Stimulated activated naive CD8-positive, alpha-beta T cell treated with anti-CD3 and anti-CD28 coated beads, Interleukin-15, Interleukin-2, amounts not matched to agents 100 ng/mL and 50 ng/mL, for 24 hours (primary cell): ENCODE measurements around the gene AEBP2.

Experiments used
- H3K27ac Mint-ChIP-seq: one replicate; pipeline ENCODE4 v1.8.0; 2021; ENCODE audit warnings: mild to moderate bottlenecking, mixed read lengths
- H3K27me3 Mint-ChIP-seq: one replicate; pipeline ENCODE4 v1.8.0; 2021; ENCODE audit warnings: mixed read lengths
- H3K36me3 Mint-ChIP-seq: one replicate; pipeline ENCODE4 v1.8.0; 2021; ENCODE audit warnings: low read depth, mixed read lengths
- H3K4me1 Mint-ChIP-seq: one replicate; pipeline ENCODE4 v1.8.0; 2021; ENCODE audit warnings: low read depth, mixed read lengths
- H3K4me3 Mint-ChIP-seq: one replicate; pipeline ENCODE4 v1.8.0; 2021; ENCODE audit warnings: mild to moderate bottlenecking, mixed read lengths
- H3K9me3 Mint-ChIP-seq: one replicate; pipeline ENCODE4 v1.8.0; 2021; ENCODE audit warnings: mixed read lengths

The AEBP2 gene

DNA sequence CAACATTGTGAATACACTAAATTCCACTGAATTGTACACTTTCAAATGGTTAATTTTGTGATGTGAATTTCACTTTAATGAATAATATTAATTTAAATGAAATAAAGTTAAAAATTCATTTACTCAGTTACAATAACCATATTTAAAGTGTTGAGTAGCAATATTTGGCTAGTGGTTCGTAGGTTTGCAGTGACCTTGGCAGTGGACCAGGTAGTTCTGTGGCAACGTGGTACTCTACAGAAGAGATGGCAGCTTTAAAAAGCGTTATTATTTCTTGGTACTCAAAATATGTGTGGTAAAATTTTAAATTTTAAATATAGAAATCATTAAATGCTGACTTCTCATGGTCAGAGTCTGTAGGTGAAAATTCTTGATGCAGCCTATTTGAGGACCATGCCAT is 51.6 kb downstream of the AEBP2 start:
- peaks cover 49% of the 10 kb centered on the region for H3K4me1 Mint-ChIP-seq
- no peaks in the 10 kb centered on the region for H3K27me3 Mint-ChIP-seq
- no peaks in the 10 kb centered on the region for H3K9me3 Mint-ChIP-seq
- H3K27ac Mint-ChIP-seq = no peak overlapping the region
- H3K36me3 Mint-ChIP-seq = peaks cover 55% of the 10 kb centered on the region
- H3K4me3 Mint-ChIP-seq = no peak overlapping the region

DNA sequence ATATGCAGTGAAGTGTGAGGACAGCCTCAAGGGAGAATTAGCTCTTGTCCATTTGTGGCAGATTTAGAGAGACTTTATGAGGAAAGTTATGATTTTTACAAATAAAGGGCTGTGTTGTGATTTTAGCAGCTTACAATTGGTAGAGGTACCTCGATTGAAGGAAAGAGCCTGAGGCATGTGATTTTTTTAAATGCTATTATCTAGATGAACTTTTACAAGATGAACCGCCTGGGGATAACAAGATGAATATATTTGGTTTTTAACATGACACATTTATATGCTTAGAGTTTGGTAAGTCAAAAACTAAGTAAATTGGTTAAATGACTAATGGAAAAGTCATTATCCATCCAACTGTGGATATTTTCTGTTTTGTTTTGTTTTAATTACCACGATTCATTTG is 52.6 kb downstream of the AEBP2 start:
- Mint-ChIP-seq H3K27ac (peak overlapping the region; percentile 60), H3K4me1 (peaks cover 43% of the 10 kb centered on the region), H3K4me3 (no peak overlapping the region), H3K36me3 (peaks cover 52% of the 10 kb centered on the region), H3K27me3 (no peaks in the 10 kb centered on the region), H3K9me3 (no peaks in the 10 kb centered on the region)

DNA sequence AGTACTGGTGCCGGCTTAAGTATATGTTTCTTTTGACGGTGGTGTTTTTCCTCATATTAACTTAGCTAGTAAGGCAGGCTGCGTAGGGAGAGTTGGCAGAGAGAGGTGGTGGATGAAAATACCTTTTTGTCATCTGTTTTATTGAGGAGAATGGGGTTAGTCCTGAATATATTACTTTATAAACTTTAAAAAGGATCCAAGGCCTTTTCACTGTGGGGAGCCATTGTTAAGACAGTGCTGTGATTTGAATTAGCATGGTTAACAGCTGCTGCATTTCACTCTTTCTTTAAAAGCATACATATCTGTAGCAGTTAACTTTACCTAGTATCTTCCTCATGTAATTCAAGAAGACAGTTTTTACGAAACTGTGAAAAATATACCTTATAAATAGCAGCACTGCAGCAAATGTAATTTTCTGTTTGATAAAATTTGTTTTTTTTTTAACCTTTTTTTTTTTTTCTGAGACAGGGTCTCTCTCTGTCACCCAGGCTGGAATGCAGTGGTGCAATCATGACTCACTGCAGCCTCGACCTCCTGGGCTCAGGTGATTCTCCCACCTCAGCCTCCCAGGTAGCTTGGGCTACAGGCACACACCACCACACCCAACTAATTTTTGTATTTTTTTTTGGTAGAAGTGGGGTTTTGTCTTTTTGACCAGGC is 57.1 kb downstream of the AEBP2 start:
- H3K27ac Mint-ChIP-seq = no peak overlapping the region
- H3K4me3 Mint-ChIP-seq = no peak overlapping the region
- no peaks in the 10 kb centered on the region for H3K27me3 Mint-ChIP-seq

DNA sequence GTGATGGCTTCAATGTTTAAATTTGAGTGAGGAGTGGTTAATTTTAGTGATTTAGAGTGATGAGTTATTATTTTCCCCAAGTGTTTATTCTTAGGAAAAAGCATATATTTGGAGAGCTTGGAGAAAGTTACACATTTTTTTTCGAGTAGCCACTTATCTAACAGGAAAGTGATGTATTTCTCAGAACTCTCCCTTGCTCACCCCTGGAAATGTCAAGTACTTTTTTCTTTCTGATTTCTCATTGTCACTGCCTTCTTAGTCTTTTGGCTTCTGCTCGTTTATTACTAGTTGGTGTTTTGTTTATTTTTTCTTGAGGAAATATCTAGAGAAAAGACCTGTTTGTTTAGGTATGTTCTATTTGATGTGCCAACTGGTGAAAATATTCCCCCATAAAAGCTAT is 58.8 kb downstream of the AEBP2 start:
- Mint-ChIP-seq H3K36me3 (peaks cover 67% of the 10 kb centered on the region), H3K27ac (peak overlapping the region; percentile 70), H3K4me1 (peaks cover 24% of the 10 kb centered on the region), H3K9me3 (no peaks in the 10 kb centered on the region), H3K27me3 (no peaks in the 10 kb centered on the region), H3K4me3 (peak overlapping the region; percentile 48)

More for the DNA sequence above, 57.1 kb downstream of the AEBP2 start:
- peaks cover 61% of the 10 kb centered on the region for H3K36me3 Mint-ChIP-seq
- H3K4me1 Mint-ChIP-seq = peaks cover 31% of the 10 kb centered on the region
- H3K9me3 Mint-ChIP-seq = no peaks in the 10 kb centered on the region

DNA sequence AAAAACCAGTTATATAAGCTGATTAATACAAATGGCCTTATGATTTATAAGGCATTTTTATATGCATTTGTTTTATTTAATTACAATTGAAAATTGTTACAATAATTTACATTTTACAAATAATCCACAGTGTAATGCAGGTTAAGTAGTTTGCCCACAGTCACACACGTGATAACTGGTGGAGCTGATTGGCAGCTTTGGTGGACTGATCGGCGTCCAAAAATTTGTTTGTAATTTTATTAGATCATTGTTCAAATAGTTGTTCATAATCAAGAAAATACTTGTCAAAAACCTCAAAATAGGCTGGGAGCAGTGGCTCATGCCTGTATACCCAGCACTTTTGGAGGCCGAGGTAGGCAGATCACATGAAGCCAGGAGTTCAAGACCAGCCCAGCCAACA is 59.7 kb downstream of the AEBP2 start:
- Mint-ChIP-seq H3K36me3 (peaks cover 66% of the 10 kb centered on the region), H3K27me3 (no peaks in the 10 kb centered on the region), H3K27ac (no peak overlapping the region), H3K4me1 (peaks cover 26% of the 10 kb centered on the region), H3K4me3 (no peak overlapping the region), H3K9me3 (no peaks in the 10 kb centered on the region)

DNA sequence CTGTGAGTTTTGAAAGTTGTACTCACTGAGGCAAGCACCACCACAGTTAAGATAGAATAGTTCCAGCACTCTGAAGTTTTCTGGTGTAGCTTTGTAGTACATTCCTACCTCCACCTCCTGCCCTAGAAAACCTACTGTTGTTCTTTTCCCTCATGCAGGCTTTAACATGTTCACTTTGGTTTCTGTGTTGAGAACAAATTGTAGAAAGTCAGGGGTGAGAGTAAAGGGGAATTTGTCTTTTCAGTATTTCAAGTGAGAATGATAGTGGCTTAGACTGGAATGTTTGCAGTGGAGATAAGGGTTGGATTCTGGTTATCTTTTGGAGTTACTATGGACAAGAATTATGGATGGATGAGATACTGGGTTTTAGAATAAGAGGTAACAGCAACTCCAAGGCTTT is 67.2 kb downstream of the AEBP2 start:
- H3K4me1 Mint-ChIP-seq = peaks cover 40% of the 10 kb centered on the region
- peak overlapping the region; percentile 12 for H3K27ac Mint-ChIP-seq
- no peak overlapping the region for H3K4me3 Mint-ChIP-seq
- no peaks in the 10 kb centered on the region for H3K27me3 Mint-ChIP-seq
- peaks cover 64% of the 10 kb centered on the region for H3K36me3 Mint-ChIP-seq
- no peaks in the 10 kb centered on the region for H3K9me3 Mint-ChIP-seq

DNA sequence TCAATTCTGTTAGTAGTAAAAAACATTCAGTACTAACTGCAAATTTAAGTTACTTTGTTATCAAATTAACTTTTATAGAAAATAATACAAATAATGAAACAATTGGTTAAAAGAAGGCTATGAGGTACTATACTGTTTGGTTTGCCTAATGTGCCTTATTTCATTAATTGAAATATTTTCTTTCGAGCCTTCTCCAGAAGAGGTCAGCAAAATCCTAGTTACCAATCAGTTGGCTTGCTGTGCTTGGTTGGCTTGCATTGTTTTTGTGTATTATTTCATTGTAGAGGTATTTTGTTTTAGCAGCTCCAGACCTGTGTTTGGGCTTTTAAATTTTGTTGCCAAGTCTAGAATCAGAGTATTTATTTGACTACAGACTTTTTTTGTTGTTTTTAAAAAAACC is 68.5 kb downstream of the AEBP2 start:
- Mint-ChIP-seq H3K36me3 (peaks cover 56% of the 10 kb centered on the region), H3K4me1 (peaks cover 41% of the 10 kb centered on the region), H3K4me3 (no peak overlapping the region), H3K27me3 (no peaks in the 10 kb centered on the region), H3K9me3 (no peaks in the 10 kb centered on the region), H3K27ac (no peak overlapping the region)

DNA sequence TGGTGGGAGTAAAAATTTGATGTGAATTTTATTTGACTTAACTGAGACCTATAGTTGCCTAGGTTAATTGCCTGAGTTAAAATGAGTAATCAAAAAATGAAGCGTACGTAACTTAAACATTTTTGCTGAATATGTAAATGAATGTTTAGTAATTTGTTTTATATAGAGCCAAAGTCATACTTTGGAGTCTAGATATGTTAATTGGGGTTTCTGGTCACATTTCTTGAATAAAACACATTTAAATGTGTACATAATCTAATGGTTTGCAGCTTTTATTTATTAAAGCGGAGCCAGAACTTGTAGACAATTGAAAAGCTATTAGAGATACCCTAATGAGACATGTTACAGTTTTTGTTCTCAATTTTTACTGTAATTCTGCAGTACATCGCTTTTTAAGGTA is 71.2 kb downstream of the AEBP2 start:
- no peaks in the 10 kb centered on the region for H3K27me3 Mint-ChIP-seq
- no peak overlapping the region for H3K27ac Mint-ChIP-seq
- no peak overlapping the region for H3K4me3 Mint-ChIP-seq
- peaks cover 28% of the 10 kb centered on the region for H3K4me1 Mint-ChIP-seq
- H3K9me3 Mint-ChIP-seq = no peaks in the 10 kb centered on the region
- H3K36me3 Mint-ChIP-seq = peaks cover 47% of the 10 kb centered on the region

DNA sequence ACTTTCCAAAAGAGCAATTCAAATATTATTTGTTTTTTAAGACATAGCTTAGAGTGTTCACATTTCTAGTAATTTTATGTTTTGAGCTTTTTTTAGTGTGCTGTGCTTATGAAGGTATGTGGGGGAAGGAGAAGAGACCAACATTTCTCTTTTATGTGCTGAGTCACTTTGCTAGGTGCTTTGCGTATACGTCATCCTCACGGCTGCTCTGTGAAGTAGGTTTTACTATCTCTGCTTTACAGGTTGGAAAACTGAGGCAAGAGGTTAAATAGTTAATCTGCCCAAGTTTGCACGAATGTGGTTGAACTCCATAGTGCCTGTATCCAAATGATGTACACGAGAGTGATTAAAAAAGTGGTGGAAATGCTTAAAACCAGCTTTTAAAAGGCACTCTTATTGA is 75.9 kb downstream of the AEBP2 start:
- Mint-ChIP-seq H3K4me1 (peaks cover 8% of the 10 kb centered on the region), H3K36me3 (peaks cover 56% of the 10 kb centered on the region), H3K27me3 (no peaks in the 10 kb centered on the region), H3K9me3 (no peaks in the 10 kb centered on the region), H3K4me3 (no peak overlapping the region), H3K27ac (no peak overlapping the region)

DNA sequence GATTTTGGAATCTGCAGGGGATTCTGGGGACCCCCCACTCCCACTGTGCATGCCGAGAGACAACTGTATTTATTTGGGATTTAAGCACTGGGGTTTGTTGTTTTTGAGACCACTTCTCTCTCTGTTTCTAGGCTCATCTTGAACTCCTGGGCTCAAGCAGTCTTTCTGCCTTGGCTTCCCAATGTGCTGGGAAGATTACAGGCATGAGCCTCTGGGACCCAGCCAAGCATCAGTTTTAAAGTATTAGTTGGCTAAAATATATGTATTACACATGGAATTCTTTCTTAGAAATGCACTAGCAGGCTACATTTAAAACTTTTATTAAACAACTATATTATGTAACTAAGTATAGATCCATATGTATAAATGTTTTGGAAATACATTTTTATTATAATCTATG is 78.3 kb downstream of the AEBP2 start:
- no peaks in the 10 kb centered on the region for H3K9me3 Mint-ChIP-seq
- H3K27ac Mint-ChIP-seq = no peak overlapping the region
- H3K4me3 Mint-ChIP-seq = no peak overlapping the region
- H3K27me3 Mint-ChIP-seq = no peaks in the 10 kb centered on the region
- H3K4me1 Mint-ChIP-seq = no peaks in the 10 kb centered on the region
- peaks cover 54% of the 10 kb centered on the region for H3K36me3 Mint-ChIP-seq

DNA sequence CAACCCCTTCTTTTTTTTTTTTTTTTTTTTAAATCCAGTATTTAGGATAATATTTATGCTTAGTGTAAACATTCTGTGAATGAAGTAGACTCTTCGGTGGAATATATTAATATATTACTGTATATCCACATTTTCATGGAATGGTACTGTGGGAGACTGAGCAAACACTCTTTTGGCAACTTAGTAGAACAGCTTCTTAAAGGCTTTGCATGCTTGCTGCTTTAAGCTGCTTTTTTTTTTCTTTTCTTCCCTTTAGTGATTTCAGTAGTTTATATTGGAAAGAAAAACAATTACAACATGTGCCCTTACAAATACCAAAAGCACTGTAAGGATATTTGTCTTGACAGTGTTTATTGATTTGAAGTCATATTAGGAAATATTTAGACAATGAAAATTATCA is 78.9 kb downstream of the AEBP2 start:
- Mint-ChIP-seq H3K9me3 (no peaks in the 10 kb centered on the region), H3K4me3 (no peak overlapping the region), H3K27ac (no peak overlapping the region), H3K4me1 (no peaks in the 10 kb centered on the region), H3K36me3 (peaks cover 53% of the 10 kb centered on the region), H3K27me3 (no peaks in the 10 kb centered on the region)

DNA sequence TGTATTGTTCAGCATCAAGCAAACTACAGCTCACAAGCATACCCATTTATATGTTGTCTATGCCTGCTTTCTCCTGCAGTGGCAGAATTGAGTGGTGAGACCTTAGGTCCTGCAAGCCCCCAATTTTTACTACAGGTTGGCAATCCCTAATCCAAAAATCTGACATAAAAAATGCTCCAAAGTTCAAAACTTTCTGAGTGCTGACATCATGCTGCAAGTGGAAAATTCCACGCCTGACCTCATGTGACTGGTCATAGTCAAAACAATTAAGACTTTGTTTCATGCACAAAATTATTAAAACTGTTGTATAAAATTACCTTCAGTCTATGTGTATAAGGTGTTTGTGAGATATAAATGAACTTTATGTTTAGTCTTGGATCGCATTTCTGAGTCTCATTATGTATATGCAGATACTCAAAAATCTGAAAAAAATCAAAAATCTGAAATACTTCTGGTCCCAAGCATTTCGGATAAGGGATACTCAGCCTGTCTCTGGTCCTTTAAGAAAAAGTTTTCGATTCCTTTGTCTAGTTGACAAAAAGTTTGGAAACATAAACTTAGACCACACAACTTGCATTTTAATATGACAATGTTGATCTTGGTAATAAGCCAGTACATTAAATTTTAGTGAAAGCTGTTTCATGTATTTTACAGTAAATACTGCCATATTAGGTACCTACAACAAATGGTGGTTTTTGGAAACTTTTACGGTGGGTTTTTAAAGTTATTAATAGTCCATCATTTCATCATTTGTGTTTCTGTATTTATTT is 81.5 kb downstream of the AEBP2 start:
- Mint-ChIP-seq H3K36me3 (peaks cover 38% of the 10 kb centered on the region), H3K27me3 (no peaks in the 10 kb centered on the region), H3K27ac (no peak overlapping the region), H3K4me3 (no peak overlapping the region), H3K9me3 (no peaks in the 10 kb centered on the region), H3K4me1 (no peaks in the 10 kb centered on the region)

DNA sequence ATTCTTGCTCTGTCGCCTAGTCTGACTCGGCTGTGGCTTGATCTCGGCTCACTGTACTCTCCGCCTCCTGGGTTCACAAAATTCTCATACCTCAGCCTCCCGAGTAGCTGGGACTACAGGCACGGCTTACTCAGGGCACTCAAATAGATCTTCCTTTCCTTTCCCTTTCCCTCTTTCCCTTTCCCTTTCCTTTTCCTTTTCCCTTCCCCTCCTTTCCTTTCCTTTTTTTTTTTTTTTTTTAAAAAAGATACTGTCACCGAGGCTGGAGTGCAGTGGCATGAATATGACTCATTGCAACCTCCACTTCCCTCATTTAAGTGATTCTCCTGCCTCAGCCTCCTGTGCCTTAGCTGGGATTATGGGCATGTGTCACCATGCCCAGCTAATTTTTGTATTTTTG is 86.0 kb downstream of the AEBP2 start:
- Mint-ChIP-seq H3K36me3 (peaks cover 9% of the 10 kb centered on the region), H3K4me1 (peaks cover 32% of the 10 kb centered on the region), H3K9me3 (no peaks in the 10 kb centered on the region), H3K4me3 (no peak overlapping the region), H3K27me3 (no peaks in the 10 kb centered on the region), H3K27ac (no peak overlapping the region)

DNA sequence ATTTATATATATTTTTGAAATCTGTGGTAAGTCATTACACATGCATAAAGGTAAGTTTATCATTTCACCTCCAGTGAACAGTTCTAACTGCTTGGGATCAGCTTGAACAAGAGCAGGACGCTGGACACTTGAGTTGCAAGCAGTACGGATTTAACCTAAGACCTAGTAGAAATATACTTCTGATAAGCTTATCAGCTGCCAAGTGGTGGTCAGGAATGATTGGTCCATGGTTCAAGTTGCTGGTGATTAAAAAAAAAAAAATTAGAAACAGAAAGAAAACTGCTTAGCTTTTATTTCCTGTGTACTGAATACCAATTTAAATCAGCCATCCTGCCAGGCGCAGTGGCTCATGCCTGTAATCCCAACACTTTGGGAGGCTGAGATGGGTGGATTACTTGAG is 88.6 kb downstream of the AEBP2 start:
- Mint-ChIP-seq H3K36me3 (no peaks in the 10 kb centered on the region), H3K4me1 (peaks cover 33% of the 10 kb centered on the region), H3K27me3 (no peaks in the 10 kb centered on the region), H3K27ac (no peak overlapping the region), H3K9me3 (no peaks in the 10 kb centered on the region), H3K4me3 (no peak overlapping the region)

DNA sequence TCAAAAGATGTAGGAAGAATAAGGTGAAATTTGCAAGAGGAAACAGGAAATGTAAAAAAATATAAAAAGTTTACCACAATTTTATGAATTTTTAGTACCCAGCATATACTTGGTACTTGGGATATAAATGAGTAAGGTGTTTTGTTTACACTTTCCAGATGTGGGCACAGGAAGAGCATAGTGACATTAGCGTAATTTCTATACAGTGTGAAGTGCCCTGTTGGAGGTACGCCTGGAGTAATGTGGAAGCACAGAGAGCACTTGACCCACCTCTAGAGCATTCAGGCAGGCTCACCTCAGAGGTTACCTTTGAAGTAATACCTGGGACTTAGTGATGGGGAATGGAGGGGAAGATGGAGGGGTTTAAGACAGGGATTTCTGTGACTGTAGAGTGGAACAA is 89.5 kb downstream of the AEBP2 start:
- Mint-ChIP-seq H3K4me3 (peak overlapping the region; percentile 1), H3K4me1 (peaks cover 33% of the 10 kb centered on the region), H3K27ac (peak overlapping the region; percentile 81), H3K36me3 (no peaks in the 10 kb centered on the region), H3K27me3 (no peaks in the 10 kb centered on the region), H3K9me3 (no peaks in the 10 kb centered on the region)
